ENCODE results near the gene UBP1.
"Not testable (repeated sequence)": the region's sequence is repeated elsewhere in the genome, so short reads cannot be mapped to it uniquely, and the experiment has no call there.

- TF ChIP-seq CTCF, POLR2A (IDR thresholded peaks at IDR 0.05): not testable (repeated sequence)
These were observed 101.2 kb downstream of the UBP1 start for GRCh38 chr3:33338936-33339465.
